NOMO-1 (cell line): ENCODE measurements around the gene PGM1.
"Not testable (repeated sequence)": the region's sequence is repeated elsewhere in the genome, so short reads cannot be mapped to it uniquely, and the experiment has no call there.

Experiments
- DNase-seq, 2 experiments: peaks; one replicate each; lab custom pipeline; 2025; ENCODE audit not compliant: unreplicated experiment in 2 of 2; lab: John Stamatoyannopoulos, UW

PGM1 gene

GRCh38 chr1:63593303-63593885 is at the start of gene PGM1:
Gene PGM1, plus strand, starts transcription at chr1:63593411. Its CDS starts 78 bp downstream, at chr1:63593489.
- DNase-seq, result peak; percentile 59 to 60

- DNase-seq, result no peak
These were observed 47.4 kb upstream of the PGM1 start for GRCh38 chr1:63545780-63546179.

- no peak for DNase-seq
These were observed 45.5 kb upstream of the PGM1 start for GRCh38 chr1:63547621-63548294.

- DNase-seq, result no peak
These were observed 44.9 kb upstream of the PGM1 start for GRCh38 chr1:63548303-63548702.

- DNase-seq, result no peak
These were observed 44.3 kb upstream of the PGM1 start for GRCh38 chr1:63548877-63549276.

- no peak for DNase-seq
These were observed 37.7 kb upstream of the PGM1 start for GRCh38 chr1:63555480-63555879.

- DNase-seq, result peak; percentile 23 to 40
These were observed 35.7 kb upstream of the PGM1 start for GRCh38 chr1:63557365-63557987.

- DNase-seq, result no peak
These were observed 33.9 kb upstream of the PGM1 start for GRCh38 chr1:63559357-63559756.

- no peak for DNase-seq
These were observed 29.5 kb upstream of the PGM1 start for GRCh38 chr1:63563745-63564144.

- DNase-seq, result no peak
These were observed 24.1 kb upstream of the PGM1 start for GRCh38 chr1:63569068-63569467.

GRCh38 chr1:63569640-63570316 is 23.4 kb upstream of the PGM1 start:
- no peak for DNase-seq

- not testable (repeated sequence) for DNase-seq
These were observed 20.5 kb upstream of the PGM1 start for GRCh38 chr1:63572686-63573085.

GRCh38 chr1:63574203-63574796 is 18.9 kb upstream of the PGM1 start:
- not testable (repeated sequence) for DNase-seq

- peak in 1 of 2 experiments; percentile 4 for DNase-seq
These were observed 17.8 kb upstream of the PGM1 start for GRCh38 chr1:63575340-63575826.

GRCh38 chr1:63586326-63586725 is 6.9 kb upstream of the PGM1 start:
- DNase-seq, result not testable (repeated sequence)

- DNase-seq, result no peak
These were observed 3.0 kb upstream of the PGM1 start for GRCh38 chr1:63590166-63590560.

GRCh38 chr1:63592536-63593302 is 492 bp upstream of the PGM1 start:
- DNase-seq, result peak; percentile 55 to 73

- peak; percentile 86 to 91 for DNase-seq
These were observed 835 bp downstream of the PGM1 start for GRCh38 chr1:63593886-63594605.

GRCh38 chr1:63595435-63595834 is 2.2 kb downstream of the PGM1 start:
- DNase-seq, result no peak

- no peak for DNase-seq
These were observed 6.6 kb downstream of the PGM1 start for GRCh38 chr1:63599799-63600198.
